MM.1S (cell line): Measurements from ENCODE around the gene AAK1.

ENCODE experiments used
- DNase-seq: peaks from one replicate; pipeline ENCODE4 v3.0.0-alpha.2; 2015
- H2AFZ ChIP-seq: fragments of 300-600 bp; sonication (generic); 2 replicates; pipeline ENCODE4 v1.6.0; 2016; ENCODE audit warnings: antibody characterized with exemption, low read length
- H3F3A ChIP-seq: fragments of 300-600 bp; sonication (generic); 2 replicates; pipeline ENCODE4 v1.6.1; 2016; ENCODE audit warnings: mild to moderate bottlenecking, antibody characterized with exemption, low read length, moderate library complexity, mixed read lengths; ENCODE audit not compliant: insufficient read depth
- H3K27ac ChIP-seq: fragments of 300-600 bp; sonication (generic); 2 replicates; pipeline ENCODE4 v1.5.1; 2016; ENCODE audit warnings: mild to moderate bottlenecking, low read length
- H3K27me3 ChIP-seq: fragments of 300-600 bp; sonication (generic); replicated peaks from 2 replicates; pipeline ENCODE4 v1.6.0; 2016; ENCODE audit warnings: low read length; ENCODE audit not compliant: insufficient read depth
- H3K36me3 ChIP-seq: fragments of 300-600 bp; sonication (generic); replicated peaks from 2 replicates; pipeline ENCODE4 v1.6.1; 2016; ENCODE audit warnings: mild to moderate bottlenecking, low read length, mixed read lengths; ENCODE audit not compliant: insufficient read depth
- H3K4me1 ChIP-seq: fragments of 300-600 bp; sonication (generic); 2 replicates; pipeline ENCODE4 v1.6.1; 2016; ENCODE audit warnings: low read length, mixed read lengths
- H3K4me2 ChIP-seq: fragments of 300-600 bp; sonication (generic); 2 replicates; pipeline ENCODE4 v1.6.0; 2016; ENCODE audit warnings: low read depth, low read length
- H3K4me3 ChIP-seq: fragments of 300-600 bp; sonication (generic); 2 replicates; pipeline ENCODE4 v1.5.1; 2016; ENCODE audit warnings: low read length, mixed read lengths
- H3K79me2 ChIP-seq: fragments of 300-600 bp; sonication (generic); 2 replicates; pipeline ENCODE4 v1.6.1; 2016; ENCODE audit warnings: mixed run types, low read length, mixed read lengths
- H3K9ac ChIP-seq: fragments of 300-600 bp; sonication (generic); 2 replicates; pipeline ENCODE4 v1.6.1; 2016; ENCODE audit warnings: low read length, mixed read lengths
- H3K9me2 ChIP-seq: fragments of 300-600 bp; sonication (generic); replicated peaks from 2 replicates; pipeline ENCODE4 v1.6.1; 2016; ENCODE audit warnings: mild to moderate bottlenecking, low read length, mixed read lengths; ENCODE audit not compliant: insufficient read depth
- H3K9me3 ChIP-seq: fragments of 300-600 bp; sonication (generic); replicated peaks from 2 replicates; pipeline ENCODE4 v1.6.1; 2016; ENCODE audit warnings: mild to moderate bottlenecking, low read length, mixed read lengths; ENCODE audit not compliant: insufficient read depth
- H4K20me1 ChIP-seq: fragments of 300-600 bp; sonication (generic); 2 replicates; pipeline ENCODE4 v1.6.1; 2016; ENCODE audit warnings: mild to moderate bottlenecking, low read length, moderate library complexity, mixed read lengths; ENCODE audit not compliant: insufficient read depth
- CTCF ChIP-seq: fragments of 300-600 bp; sonication (generic); IDR thresholded peaks from 2 replicates; pipeline ENCODE4 v1.5.1; 2016; ENCODE audit warnings: antibody characterized with exemption, low read length, mixed read lengths
- EZH2 ChIP-seq: fragments of 300-600 bp; sonication (generic); optimal IDR thresholded peaks from 2 replicates; pipeline ENCODE3; 2017; ENCODE audit warnings: low read depth, mild to moderate bottlenecking, antibody characterized with exemption, low read length, mixed read lengths
- EZH2phosphoT487 ChIP-seq: fragments of 300-600 bp; sonication (generic); IDR thresholded peaks from 2 replicates; pipeline ENCODE4 v1.6.1; 2018; ENCODE audit warnings: antibody characterized with exemption, low read length

Gene AAK1

DNA sequence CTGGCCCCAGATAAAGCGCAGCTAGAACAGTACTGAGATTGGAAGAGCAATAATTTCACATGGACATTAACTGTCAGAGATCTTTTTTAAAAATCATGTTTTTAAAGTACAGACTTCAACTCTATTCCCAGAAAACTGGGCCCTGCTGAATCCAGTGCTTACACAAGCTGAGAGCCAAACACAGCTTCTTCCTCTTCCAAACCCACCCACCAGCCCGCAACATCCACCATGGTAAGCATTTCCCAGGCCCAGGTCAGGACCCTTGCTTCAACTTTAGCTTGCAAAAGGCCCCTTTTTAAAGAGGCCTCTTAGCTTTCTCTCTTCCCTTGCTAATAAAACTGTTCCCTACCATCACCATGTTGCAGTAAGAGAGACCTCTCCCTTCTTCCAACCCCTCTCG lies 2.1 kb downstream of the AAK1 start:
- Histone ChIP-seq H3K9me3 (no peaks in the 10 kb centered on the region), H3K27ac (no peak overlapping the region), H3K9ac (no peak overlapping the region), H4K20me1 (0 out of 2 replicates have a peak, but pooled peaks cover 3% of the 10 kb centered on the region), H3K4me2 (peak overlapping the region; percentile 58), H2AFZ (no peak overlapping the region), H3K27me3 (peaks cover 5% of the 10 kb centered on the region; the same call in 1 of the 2 replicates), H3F3A (peaks cover 10% of the 10 kb centered on the region), H3K4me1 (peaks cover 28% of the 10 kb centered on the region), H3K9me2 (no peaks in the 10 kb centered on the region), H3K79me2 (peaks cover 57% of the 10 kb centered on the region), H3K4me3 (no peak overlapping the region), H3K36me3 (0 out of 2 replicates have a peak, but pooled peaks cover 5% of the 10 kb centered on the region)
- no peak for DNase-seq
- TF ChIP-seq EZH2phosphoT487: no peak
- no peak for TF ChIP-seq CTCF
- TF ChIP-seq EZH2: no peak

DNA sequence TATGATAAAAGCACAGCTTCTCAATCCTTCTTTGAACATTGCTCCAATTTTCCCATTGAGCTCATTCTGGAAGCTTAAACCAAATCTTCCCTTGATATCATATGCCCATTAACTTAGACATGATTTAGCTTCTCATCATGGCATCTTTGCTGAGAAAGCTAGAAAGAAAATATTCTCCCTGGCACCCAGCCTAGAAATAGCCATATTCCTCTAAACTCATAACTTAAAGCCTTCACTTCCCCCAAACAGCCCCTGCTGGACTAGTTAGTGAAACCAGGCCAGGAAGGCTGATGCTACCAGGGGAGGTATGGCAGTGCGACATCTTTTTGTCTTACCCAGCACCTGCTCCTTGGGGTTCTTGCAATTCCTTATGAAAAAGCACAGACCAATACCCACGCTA lies 4.3 kb downstream of the AAK1 start:
- Histone ChIP-seq H3K9me3 (no peaks in the 10 kb centered on the region), H3K4me2 (no peak overlapping the region), H3K4me1 (peaks cover 15% of the 10 kb centered on the region; the same call in 1 of the 2 replicates), H3K4me3 (no peak overlapping the region), H3F3A (no peaks in the 10 kb centered on the region; the same call in 1 of the 2 replicates), H2AFZ (no peak overlapping the region), H3K9ac (no peak overlapping the region), H3K27ac (no peak overlapping the region), H3K9me2 (no peaks in the 10 kb centered on the region), H3K36me3 (0 out of 2 replicates have a peak, but pooled peaks cover 5% of the 10 kb centered on the region), H3K27me3 (no peaks in the 10 kb centered on the region), H4K20me1 (0 out of 2 replicates have a peak, but pooled peaks cover 3% of the 10 kb centered on the region), H3K79me2 (peaks cover 64% of the 10 kb centered on the region)
- DNase-seq: no peak
- TF ChIP-seq EZH2 (no peak), CTCF (no peak), EZH2phosphoT487 (no peak)

DNA sequence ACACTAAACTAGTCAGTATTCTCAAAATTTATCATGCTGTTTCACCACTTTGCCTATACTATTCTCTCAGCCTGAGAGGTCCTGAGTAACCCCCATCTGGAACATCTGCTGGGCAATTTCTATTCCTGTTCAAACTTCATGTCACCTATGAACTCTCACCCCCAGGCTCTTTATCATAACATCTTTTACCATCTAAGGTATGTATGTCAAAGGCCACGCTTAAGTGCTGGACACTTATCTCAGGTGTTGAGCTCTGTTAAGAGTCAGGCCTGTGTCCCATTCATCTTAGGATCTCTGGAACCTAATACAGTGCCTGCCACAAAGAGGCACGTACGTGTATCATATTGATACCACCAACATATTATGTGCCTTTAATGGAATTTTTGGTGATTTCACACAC lies 4.9 kb downstream of the AAK1 start:
- no peaks in the 10 kb centered on the region for H3K27me3 ChIP-seq
- H3K9me2 ChIP-seq: no peaks in the 10 kb centered on the region
- H2AFZ ChIP-seq: no peak overlapping the region
- H3K4me1 ChIP-seq: peaks cover 15% of the 10 kb centered on the region; the same call in 1 of the 2 replicates
- H4K20me1 ChIP-seq: 0 out of 2 replicates have a peak, but pooled peaks cover 3% of the 10 kb centered on the region
- no peak overlapping the region for H3K4me3 ChIP-seq
- H3K27ac ChIP-seq: no peak overlapping the region
- H3K79me2 ChIP-seq: peaks cover 64% of the 10 kb centered on the region
- no peak overlapping the region for H3K9ac ChIP-seq
- TF ChIP-seq EZH2phosphoT487: no peak
- TF ChIP-seq CTCF: no peak
- TF ChIP-seq EZH2: no peak
- H3K4me2 ChIP-seq: no peak overlapping the region
- no peaks in the 10 kb centered on the region; the same call in 1 of the 2 replicates for H3F3A ChIP-seq
- 0 out of 2 replicates have a peak, but pooled peaks cover 5% of the 10 kb centered on the region for H3K36me3 ChIP-seq
- no peak for DNase-seq
- no peaks in the 10 kb centered on the region for H3K9me3 ChIP-seq
